ENCODE data around the gene TMEM184C. TPM values are rescaled to one million over a fixed set of nuclear protein-coding genes. Genes with fewer than 3 reads are reported as not detected.

Gene TMEM184C
- total RNA-seq, 4 donors from 2014 or later: 25.5 to 36.1 (median 28.5) TPM

GRCh38 chr4:147674073-147674472, 56.9 kb downstream of the TMEM184C start:
- TF ChIP-seq CTCF (IDR thresholded peaks at IDR 0.05): no peak
- ATAC-seq (ENCODE audit: low FRiP score) (no peak), DNase-seq (ENCODE audit: low spot score) (no peak)

DNA sequence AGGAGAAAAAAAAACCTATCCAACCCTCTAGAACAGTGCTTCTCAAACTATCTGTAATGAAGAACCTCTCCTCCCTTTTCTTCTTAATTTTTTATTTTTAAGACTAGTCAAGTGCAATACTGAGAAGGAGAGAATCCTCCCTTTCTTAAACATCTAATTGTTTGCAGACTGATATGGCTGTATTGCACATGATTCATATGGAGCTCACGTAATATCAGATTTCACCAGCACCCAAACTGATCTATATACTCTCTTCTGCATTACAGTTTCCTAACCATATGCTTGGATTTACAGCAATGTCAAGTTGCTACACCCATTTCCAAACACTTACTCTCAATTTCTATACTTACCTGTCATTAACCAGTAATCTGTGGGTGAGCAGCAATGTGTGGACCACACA, 57.3 kb downstream of the TMEM184C start:
- no peak for ATAC-seq (ENCODE audit: low FRiP score)
- TF ChIP-seq CTCF (IDR thresholded peaks at IDR 0.05): no peak

GRCh38 chr4:147678106-147678505, 60.9 kb downstream of the TMEM184C start:
- no peak for ATAC-seq (ENCODE audit: low FRiP score)
- TF ChIP-seq CTCF (IDR thresholded peaks at IDR 0.05): no peak
- DNase-seq (ENCODE audit: low spot score): no peak

More for the DNA sequence above, 57.3 kb downstream of the TMEM184C start:
- no peak for DNase-seq (ENCODE audit: low spot score)

DNA sequence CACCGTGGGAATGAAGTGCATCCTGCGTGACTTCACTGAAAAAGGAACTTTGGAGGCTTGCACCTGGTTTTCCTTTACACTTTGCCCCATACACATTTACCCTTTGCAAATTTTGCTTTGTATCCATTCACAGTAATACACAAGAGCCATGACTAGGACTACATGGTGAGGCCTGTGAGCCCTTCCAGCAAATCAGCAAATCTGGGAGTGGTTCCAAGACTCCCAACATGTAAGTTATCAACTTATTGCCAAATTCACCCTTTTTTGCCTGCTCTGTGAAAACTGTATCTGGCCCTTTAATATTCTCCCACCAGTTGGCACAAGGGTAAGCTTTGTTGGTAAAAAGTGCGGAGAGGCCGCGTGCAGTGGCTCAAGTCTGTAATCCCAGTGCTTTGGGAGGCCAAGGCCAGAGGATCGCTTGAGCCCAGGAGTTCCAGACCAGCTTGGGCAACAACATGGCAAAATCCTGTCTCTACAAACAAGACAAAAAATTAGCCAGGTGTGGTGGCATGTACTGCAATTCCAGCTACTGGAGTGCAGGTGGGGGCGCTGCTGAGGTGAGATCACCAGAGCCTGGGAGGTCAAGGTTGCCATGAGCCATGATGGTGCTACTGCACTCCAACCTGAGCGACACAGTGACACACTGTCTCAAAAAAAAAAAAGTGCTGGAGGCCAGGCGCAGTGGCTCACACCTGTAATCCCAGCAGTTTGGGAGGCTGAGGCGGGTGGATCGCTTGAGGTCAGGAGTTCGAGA, 61.8 kb downstream of the TMEM184C start:
- ATAC-seq (ENCODE audit: low FRiP score) (no peak), DNase-seq (ENCODE audit: low spot score) (no peak)
- no peak for TF ChIP-seq CTCF (IDR thresholded peaks at IDR 0.05)

GRCh38 chr4:147682755-147683154, 65.6 kb downstream of the TMEM184C start:
- no peak for DNase-seq (ENCODE audit: low spot score)
- ATAC-seq (ENCODE audit: low FRiP score): no peak
- TF ChIP-seq CTCF (IDR thresholded peaks at IDR 0.05): no peak

- no peak for TF ChIP-seq CTCF (IDR thresholded peaks at IDR 0.05)
- no peak for ATAC-seq (ENCODE audit: low FRiP score)
- DNase-seq (ENCODE audit: low spot score): no peak
Observed at GRCh38 chr4:147683188-147683591, 66.0 kb downstream of the TMEM184C start.
